ENCODE results near the gene OTOGL.
"Not testable (repeated sequence)": the region's sequence is repeated elsewhere in the genome, so short reads cannot be mapped to it uniquely, and the experiment has no call there.

Gene OTOGL, protein sequence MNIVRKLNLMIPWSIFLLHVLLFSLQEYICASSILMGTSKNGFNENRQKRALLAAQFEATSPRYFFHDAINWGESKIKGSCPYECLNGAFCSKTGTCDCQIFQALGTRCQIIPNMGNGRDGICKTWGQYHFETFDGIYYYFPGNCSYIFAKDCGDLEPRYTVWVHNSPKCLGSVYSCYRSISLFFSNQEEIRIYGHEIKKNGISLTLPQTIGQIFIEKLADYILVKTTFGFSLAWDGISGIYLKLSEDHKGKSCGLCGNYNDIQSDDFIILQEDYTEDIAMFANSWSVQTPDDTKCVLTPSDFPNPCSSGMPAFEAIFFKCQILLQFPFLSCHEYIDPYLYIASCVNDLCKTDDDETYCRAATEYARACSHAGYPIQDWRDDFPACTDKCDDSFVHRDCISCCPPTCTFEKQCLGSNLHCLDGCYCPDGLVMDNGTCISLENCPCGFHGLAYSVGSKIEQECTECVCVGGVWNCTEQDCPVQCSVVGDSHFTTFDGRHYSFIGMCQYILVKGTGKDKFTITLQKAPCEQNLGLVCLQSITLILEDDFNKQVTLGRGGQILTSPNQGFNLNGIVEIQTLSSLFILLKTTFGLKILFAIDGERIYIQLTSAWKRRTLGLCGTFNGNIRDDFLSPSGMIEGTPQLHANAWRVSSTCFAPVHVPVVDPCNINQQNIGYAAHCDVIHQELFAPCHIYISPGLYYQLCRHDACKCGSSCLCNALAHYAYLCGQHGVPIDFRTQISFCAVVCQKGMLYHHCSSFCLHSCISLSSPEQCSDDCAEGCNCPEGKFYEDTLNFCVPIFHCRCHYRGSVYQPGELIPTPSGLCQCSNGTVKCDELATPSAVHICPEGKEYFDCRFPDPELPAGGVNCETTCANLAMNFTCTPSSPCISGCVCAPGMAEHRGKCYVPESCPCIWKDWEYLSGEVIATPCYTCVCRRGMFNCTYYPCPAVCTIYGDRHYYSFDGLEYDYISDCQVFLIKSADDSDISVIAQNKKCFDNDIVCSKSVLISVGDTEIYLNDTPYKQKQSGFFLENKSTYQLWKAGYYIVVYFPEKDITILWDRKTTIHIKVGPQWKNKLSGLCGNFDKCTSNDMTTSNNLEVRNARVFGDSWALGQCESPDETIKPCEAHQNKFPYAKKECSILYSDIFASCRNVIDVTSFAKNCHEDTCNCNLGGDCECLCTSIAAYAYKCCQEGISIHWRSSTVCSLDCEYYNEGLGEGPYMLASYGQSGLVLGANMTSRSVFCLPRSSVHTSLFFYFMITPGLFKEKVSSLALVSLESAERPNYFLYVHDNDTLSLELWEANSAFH (N-terminal part only)

DNA sequence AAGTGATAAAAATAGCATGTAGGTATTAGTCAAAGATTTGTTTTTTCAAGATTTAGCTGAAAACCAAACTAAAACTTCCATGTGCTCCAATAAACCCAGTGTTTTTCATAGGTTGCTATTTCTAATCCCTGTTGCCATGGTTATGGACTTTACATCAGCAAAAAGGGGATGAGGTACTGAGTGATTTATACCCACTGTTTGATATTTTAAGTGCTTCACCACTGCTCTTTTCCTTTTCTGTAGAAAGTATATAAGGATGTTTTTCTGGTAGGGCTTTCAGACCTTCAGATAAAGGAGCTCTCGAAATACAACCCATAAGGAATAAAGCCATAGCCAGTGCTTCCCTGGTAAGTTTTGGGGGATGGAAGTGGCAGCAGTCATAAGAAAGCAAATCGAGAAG is at the start of gene OTOGL:
TSS of gene OTOGL (plus strand) at position 279 of the 400 bp plus-strand sequence. CDS start 109,895 bp downstream, outside the sequence.
- DNase-seq: no peak

DNA sequence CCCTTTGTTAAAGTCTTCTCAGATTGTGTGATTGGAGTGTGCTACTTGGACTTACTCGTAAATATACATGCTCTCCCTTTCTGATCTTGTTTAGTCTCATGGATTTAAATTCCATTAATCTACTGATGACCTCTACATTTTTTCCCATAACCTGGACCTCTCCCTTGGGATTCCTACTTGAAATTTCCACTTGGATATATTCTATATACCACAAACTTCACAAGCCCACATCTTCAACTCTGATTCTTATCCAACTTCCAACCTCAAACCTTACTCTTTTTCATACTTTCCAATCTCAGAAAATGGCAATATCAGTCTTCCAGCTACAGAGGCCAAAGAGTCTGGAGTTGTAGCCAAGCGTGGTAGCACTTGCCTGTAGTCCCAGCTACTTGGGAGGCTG is 49.1 kb upstream of the OTOGL start:
- no peak for DNase-seq

DNA sequence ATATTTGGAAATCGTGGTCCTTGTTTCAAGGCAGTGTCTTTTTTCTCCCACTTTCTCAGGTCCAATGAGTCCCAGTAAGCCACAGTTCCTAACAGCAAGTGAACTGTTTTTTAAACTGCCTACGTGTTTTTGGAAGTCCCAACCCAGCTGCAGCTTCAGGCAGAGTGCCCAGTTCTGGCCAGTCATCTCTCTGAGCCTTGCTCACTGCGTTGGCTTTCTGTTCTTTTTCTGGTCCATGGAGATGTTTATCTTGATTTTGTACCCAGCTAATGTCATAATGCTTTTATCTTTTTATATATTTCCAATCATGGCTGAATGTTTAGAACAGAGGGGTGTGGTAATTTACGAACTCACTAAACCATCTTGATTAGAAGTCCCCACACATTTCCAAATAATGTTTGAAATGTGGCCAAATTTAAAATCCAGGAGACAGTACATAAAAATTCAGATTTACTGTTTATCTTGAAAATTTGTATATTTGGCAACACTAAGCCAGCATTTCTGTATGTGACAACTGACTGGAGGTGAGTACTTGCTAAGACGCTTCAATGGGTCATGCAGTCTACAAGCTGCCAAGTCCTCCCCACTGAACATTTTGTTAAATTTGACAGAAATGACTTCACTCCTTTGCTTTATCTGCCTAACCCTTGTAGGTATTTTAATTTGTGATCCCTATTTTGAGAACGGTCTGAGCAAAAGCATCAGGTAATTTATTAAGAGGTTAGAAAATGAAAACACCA is 46.1 kb upstream of the OTOGL start:
- no peak for DNase-seq

DNA sequence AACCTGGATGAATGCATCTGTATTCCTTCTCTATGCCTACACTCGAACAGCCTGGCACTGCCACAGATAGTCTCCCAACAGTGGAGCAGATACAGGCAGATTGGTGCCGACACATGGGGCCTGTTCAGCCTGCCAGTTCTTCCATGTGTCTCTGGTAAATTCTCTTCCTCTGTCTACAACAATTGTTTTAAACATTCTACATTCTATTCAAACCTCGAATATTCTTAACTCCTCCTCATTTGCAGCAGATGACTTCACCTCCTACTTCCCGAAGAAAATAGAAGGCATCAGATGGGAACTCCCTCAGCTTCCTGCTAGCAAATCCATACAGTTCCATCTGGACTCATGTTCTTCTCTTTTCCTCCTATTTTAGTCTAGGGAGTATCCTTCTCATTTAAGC is 43.1 kb upstream of the OTOGL start:
- no peak for DNase-seq

DNA sequence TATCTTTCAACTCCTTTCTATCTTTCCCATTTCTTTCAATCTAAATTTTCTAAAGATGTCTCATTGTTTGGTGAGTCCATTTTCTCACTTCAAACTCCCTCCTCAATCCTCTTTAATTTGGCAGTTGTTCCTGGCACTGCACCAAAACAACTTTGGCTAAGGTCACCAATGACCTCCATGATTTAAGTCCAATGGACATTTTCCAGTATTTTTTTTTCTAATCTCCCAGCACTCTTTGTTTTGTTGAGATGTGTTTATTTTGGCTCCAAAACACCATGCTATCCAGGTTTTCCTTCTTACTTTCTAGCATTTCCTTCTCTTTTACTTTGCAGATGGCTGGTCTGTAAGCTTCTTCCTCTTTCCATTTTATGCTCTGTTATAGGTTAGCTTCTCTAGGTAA is 42.5 kb upstream of the OTOGL start:
- no peak for DNase-seq

DNA sequence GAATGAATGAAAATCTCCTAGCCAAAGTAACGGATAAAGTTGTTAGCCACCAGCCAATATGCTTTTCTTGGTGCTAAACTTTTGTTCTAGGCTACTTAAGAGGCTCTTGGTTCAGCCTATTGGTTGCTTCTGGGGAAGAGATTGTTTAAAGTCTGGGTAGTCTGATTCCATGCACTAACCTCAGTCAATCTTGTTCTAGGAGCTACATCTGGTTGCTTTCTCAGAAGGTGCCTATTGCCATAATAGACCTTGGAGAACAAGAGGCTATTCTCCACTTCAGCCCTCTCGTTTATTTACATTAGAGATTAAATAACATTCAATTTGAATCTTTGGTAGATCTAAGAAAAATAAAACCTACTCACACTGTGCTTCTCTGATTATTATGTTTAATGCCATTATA is 40.8 kb upstream of the OTOGL start:
- no peak for DNase-seq

DNA sequence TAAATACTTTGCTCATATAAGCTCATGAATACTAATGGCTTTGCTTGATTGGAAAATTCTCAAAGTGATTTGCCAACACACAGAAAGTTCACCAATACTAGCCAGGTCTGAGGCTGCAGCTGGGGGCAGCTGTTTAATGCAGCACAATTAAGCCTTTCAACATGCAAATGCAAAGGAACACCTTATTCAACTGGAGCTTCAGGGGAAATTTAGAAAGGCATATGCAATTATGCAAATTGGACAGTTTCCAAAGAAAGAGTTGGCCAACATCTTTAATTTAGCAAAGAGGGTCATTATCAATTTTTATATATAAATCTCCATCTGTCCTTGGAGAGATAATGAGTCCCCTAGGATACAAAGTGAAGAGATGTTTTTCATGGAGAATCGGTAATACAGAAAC is 40.2 kb upstream of the OTOGL start:
- no peak for DNase-seq

DNA sequence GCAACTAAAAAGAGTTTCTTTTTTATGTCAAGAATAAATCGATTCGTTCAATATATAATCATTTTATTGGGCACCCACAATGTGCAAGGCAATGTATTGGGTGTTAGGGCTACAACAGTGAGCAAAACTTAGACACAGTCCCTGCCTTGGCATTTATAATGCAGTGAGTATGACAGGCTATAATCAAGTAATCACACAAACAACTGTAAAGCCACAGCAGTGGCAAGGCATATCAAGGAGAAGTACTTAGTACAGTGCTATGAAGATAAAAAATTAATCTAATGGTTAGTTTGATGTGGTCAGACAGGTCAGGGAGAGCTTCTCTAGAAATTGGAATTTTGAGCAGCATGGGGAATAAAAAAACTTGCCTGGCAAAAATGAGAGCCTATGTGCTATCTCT is 39.5 kb upstream of the OTOGL start:
- no peak for DNase-seq

DNA sequence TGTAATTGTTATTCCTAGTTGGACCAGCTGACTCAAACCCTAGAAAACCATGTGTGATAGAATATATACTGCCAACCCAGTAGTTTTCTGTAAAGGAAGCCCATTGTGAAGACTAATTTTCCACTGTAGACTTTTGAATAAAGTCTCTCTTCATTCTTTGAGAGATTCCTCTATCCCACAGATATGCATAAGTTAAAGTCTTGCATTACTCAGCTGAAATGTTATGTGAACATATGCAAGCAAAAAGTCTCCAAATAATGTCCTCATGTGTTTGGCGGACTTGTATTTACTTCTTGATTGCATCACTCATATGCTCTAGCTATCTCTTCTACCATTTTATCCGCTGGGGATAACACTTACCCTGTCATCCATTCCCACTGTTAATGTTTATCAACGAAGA is 35.1 kb upstream of the OTOGL start:
- no peak for DNase-seq

DNA sequence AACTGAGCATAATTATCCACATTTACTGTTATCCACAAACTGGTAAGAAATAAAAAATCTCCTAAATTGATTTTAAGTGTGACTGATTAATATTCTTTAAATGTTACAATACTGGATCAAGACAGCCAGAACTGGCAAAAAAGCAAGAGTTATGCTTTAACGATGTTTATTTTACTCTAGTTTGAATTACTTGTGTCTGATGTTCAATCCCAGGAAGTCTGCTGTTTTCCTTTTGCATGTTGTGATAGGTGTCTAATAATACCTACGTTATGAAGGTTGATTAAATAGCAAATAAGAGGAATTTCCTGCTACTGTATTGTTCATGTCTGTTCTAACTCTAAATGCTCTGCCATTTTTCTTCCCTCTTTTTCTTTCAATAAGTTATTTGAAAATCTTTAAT is 34.4 kb upstream of the OTOGL start:
- no peak for DNase-seq

DNA sequence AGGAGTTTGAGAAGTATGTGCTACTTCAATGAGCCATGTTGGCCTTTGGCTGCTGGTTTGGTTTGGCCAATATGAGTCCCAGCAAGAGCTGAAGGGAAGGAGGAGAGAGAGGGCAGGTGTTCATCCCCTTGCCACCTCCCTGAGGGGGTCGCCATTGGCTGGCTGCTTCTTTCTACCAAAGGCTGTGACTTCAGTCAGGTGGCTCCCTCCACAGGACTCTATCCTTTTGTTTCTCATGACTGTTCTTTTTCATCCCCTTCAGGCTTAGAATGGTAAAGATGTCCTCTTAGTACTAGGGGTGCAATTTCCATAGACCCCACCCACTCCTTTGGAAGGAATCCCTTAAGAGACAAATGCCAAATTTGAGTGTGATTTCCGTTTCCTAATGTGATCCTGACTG is 31.2 kb upstream of the OTOGL start:
- no peak for DNase-seq

DNA sequence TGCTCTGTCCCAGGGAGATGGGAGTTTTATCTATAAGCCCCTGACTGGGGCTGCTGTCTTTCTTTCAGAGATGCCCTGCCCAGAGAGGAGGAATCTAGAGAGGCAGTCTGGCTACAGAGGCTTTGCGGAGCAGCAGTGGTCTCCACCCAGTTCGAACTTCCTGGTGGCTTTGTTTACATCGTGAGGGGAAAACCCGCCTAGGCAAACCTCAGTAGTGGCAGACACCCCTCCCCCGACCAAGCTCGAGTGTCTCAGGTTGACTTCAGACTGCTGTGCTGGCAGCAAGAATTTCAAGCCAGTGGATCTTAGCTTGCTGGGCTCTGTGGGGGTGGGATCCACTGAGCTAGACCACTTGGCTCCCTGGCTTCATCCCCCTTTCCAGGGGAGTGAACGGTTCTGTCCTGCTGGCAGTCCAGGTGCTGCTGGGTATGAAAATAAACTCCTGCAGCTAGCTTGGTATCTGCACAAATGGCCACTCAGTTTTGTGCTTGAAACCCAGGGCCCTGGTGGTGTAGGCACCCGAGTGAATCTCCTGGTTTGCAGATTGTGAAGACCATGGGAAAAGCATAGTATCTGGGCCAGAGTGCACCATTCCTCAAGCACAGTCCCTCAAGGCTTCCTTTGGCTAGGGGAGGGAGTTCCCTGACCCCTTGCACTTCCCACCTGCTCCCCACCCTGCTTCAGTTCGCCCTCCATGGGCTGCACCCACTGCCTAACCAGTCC is 15.3 kb upstream of the OTOGL start:
- not testable (repeated sequence) for DNase-seq

DNA sequence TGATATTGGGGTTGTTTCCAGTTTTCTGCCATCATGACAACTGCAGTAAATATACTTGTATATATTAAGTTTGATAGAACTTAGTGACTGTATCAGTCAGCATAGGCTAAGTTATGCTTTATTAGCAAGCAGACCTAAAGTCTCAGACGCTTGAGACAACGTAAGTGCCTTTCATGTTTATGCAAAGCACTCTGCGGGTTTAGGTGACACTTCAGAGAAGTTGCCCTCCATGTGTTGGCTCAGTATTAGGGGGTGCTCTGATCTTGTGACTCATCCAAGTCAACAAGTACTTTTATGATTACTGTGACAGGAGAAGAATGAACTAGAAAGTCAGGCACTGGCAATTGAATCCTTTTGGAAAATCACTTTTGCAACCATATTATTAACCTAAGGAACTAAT is 13.3 kb upstream of the OTOGL start:
- no peak for DNase-seq

DNA sequence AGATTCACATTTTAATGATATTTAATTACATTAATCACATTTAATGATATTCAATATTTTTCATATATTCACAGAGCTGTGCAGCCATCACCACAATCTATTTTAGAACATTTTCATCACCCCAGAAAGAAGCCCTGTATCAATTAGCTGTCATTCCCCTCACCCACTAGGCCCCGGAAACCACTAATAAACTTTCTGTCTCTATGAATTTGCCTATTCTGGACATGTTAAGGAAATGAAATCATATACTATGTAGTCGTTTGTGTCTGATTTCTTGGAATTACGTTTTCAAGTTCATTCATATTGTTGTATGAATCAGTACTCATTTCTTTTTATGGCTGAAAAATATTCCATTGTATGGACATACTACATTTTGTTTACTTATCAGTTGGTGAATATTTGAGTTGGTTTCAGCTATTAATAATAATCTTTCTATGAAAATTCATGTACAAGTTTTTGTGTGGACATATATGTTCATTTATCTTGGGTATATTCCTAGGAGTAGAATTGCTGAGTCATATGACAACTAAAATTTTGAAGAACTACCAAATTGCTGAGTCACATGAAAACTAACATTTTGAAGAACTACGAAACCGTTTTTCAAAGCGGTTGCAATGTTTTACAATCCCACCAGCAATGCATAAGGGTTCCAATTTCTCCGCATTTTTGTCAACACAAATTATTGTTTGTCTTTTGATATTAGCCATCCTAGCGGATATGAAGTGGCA is 11.7 kb upstream of the OTOGL start:
- no peak for DNase-seq

DNA sequence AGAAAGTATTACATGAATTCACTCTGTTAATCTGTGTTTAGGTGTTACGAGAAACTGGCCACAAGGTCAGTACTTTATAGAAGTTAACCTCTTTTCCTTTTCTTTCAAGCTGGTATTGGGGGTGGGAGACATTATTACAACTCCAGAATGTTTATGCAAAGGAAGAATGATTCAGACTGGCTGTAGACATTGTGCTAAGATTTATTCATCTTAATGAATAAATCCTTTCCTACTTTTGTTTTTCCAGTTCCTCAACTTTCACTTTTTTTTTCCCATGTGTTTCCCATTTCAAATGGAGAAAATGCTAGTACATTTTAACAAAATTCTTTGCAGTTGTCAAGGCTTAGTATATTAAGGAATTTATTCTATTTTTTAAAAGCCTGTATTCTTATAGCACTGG is 1.3 kb downstream of the OTOGL start:
- DNase-seq: no peak

DNA sequence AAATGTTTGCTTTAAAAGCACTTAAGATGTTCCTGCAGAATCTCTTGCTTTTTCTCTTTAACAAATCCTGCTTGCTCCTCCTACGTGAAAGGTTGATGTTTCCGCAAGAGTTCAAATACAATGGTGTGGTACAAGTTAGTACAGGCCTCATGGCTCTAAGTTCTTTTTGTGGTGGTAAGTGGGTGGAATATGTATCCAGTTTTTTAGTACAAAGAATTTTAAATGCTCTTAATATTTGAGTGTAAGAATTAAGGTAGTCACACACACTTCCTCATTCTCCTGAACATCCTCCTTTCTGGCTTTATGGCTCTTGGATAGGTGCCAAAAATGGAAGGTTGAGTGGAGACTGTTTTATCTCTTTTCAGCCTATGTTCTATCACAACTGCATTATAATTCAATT is 1.8 kb downstream of the OTOGL start:
- no peak for DNase-seq

DNA sequence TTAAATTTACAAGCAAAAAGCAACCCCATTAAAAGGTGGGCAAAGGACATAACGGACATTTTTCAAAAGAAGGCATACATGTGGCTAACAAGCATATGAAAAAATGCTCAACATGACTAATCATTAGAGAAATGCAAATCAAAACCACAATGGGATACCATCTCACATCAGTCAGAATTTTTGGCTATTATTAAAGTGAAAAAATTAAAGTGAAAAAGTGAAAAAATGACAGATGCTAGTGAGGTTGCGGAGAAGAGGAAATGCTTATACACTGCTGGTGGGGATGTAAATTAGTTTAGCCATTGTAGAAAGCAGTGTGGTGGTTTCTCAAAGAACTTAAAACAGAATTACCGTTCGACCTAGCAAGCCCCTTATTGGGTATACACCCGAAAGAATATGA is 7.9 kb downstream of the OTOGL start:
- no peak for DNase-seq

DNA sequence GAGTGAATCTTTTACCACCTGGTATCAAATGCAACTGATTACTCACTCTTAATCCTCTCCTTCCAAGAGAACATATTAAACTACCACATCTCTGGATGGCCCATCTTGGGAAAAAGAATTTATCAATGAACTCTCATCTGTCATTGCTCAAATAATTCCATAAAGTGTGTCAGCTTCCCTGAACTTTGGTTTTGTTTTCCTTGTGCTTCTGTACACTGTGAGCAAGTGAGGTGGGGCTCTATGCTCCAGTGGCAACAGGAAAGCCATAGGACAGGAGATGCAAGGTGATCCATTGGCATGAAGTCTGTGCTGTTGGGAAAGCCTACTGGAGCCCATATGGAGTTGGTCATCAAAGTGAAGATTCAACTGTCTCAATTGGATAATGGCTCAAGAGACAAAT is 17.4 kb downstream of the OTOGL start:
- no peak for DNase-seq

DNA sequence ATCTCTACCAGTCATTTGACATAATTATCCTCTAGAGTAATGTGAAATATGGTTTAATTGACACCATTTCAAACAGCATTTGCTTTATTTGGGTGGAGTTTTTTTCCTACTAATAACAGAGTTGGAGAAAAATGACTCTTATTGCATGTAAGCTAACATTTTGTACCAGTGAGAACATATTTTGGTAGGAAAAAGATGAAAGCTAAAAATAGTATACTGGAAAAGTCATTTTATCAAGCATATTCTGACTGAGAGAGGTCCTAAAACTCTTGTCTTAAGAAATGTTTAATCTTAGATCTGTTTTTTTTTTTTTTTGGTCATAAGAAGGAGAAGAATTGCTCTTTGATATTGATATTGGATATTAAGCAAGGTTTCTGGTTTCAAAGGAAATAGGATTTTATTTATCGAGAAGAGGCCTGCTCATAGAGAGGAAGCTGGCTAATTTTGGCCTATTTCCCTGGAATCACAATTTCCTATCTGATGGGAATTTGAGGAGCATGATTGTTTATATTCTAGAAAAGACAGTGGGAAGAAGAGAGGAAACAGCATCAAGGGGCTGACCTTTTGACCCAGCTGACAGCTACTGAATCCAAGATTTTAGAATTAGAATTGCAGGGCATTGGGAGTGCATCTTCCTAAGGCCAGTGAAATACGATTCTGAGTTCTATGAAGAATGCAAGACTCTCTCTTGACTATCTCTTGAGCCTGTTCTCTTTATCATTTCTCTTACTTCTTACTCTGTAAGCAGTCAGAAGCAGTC is 19.4 kb downstream of the OTOGL start:
- no peak for DNase-seq

DNA sequence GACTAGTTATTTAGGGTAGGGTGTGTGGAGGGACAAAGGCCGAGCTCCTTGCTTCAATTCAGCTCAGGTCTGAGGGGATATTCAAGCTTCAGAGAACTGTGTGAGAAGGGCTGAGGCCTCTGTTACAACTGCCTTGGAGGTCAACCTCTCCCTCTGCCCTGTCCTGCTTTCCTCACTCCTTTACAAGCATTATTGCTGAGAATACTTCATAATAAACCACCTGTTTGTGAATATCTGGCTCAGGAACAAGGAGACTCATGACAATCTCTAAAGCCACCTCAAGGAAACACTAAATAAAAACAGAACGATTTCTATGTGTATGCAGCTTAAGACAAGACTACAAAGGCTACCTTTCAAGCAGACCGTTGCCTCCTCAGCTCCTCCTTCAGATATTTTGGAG is 21.7 kb downstream of the OTOGL start:
- no peak for DNase-seq

All from cerebellar nuclear complex (tissue), 1 donor.